GM12801 (cell line): ENCODE results near the gene PDPK1.

Source experiments
- TF ChIP-seq, protein P1 (sequence below): IDR thresholded peaks from one replicate; pipeline ENCODE4 v1.5.1; 2011; ENCODE audit warnings: control low read depth; ENCODE audit not compliant: insufficient read length; ENCODE audit errors: extremely low read depth

PDPK1 gene

GRCh38 chr16:2537451-2538379 is at the start of gene PDPK1:
Gene PDPK1 (plus strand): TSS chr16:2538021. CDS start chr16:2538113, 92 bp downstream.
- TF ChIP-seq, protein P1, sequence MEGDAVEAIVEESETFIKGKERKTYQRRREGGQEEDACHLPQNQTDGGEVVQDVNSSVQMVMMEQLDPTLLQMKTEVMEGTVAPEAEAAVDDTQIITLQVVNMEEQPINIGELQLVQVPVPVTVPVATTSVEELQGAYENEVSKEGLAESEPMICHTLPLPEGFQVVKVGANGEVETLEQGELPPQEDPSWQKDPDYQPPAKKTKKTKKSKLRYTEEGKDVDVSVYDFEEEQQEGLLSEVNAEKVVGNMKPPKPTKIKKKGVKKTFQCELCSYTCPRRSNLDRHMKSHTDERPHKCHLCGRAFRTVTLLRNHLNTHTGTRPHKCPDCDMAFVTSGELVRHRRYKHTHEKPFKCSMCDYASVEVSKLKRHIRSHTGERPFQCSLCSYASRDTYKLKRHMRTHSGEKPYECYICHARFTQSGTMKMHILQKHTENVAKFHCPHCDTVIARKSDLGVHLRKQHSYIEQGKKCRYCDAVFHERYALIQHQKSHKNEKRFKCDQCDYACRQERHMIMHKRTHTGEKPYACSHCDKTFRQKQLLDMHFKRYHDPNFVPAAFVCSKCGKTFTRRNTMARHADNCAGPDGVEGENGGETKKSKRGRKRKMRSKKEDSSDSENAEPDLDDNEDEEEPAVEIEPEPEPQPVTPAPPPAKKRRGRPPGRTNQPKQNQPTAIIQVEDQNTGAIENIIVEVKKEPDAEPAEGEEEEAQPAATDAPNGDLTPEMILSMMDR, result no peak

DNA sequence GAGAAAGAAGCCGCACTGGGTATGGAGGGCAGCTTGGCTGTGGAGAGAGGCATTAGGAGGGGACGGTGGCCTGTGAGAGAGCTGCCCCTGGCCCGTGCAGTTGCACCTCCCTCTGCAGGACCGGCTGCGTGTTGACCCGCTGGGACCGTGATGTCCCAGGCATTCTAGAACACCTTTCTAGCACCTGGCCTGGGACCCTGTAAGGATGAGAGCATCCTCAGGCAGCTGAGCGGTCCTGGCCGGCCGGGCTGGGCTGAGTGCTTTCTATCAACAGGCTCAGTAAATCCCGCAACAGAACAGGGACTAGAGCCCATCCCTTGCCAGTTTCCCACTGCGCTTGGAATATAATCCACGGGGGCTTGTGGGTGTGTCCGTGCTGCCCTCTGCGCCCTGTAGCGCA is 48.2 kb upstream of the PDPK1 start:
- TF ChIP-seq, protein P1, result no peak

GRCh38 chr16:2490190-2491105 is 47.4 kb upstream of the PDPK1 start:
- TF ChIP-seq, protein P1, result no peak

DNA sequence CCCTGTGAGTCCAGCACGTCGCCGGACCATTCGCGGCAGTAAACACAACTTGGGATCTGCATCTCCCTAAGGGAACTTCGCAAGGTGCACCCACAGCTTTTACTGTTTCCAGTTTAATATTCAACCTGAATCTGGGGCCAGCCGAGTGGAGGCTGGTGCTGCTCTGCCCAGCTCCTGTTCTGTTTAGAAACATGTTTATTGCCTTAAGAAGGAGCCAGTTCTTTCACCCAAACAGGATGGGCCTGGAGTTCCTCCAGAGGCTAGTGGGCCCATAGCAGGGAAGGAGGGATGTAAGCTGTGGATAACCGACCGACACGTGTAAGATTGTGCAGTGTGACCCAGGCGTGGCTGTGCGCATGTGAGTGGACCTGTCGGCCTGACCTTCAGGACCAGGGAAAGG is 45.5 kb upstream of the PDPK1 start:
- TF ChIP-seq, protein P1, result no peak

- TF ChIP-seq, protein P1, result no peak
Observed at GRCh38 chr16:2493605-2494004, 44.2 kb upstream of the PDPK1 start.

DNA sequence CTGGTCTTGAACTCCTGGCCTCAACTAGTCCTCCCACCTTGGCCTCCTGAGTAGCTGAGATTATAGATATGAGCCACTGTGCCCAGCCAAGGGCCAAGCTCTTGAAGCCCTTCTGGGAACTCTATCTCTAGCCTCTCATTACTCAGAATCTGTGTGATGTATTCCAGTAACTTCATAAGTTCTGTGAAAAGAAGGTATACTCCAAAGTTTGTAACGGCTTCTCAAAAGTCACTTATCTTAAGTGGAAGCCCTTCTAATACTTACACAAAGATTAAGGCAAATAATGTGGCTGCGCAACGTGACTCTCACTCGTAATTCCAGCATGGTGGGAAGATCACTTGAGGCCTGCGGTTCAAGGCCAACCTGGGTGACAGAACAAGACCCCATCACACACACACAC is 43.2 kb upstream of the PDPK1 start:
- TF ChIP-seq, protein P1, result no peak

- TF ChIP-seq, protein P1, result no peak
Observed at GRCh38 chr16:2495041-2495440, 42.8 kb upstream of the PDPK1 start.
